HCEC 1CT (cell line): ENCODE data around the gene ZBTB44.
"Not testable (repeated sequence)": the region's sequence is repeated elsewhere in the genome, so short reads cannot be mapped to it uniquely, and the experiment has no call there.

ENCODE experiments used
- DNase-seq: peaks from one replicate; pipeline ENCODE4 v3.0.0-alpha.2; 2017

ZBTB44 gene

GRCh38 chr11:130246738-130247137 is 68.0 kb downstream of the ZBTB44 start:
- peak; percentile 6 for DNase-seq

DNA sequence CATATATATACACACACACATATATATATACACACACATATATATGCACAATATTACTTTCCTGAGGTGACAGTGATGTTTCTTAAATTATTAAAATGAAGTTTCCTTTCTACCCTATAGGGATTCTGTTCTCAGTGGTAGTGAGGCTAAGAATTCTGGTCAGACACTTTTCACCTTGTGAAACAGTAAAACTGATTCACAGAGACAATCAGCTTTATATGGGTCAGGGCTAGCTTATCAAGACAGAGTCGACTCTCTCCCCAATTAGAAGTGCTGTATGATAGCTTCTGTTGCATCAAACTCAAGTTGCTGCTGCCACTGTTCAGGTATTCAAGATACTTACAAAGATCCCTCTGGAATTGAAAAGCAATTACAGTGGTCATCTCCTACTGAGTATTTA is 68.4 kb downstream of the ZBTB44 start:
- no peak for DNase-seq

GRCh38 chr11:130245375-130245774 is 69.3 kb downstream of the ZBTB44 start:
- DNase-seq = not testable (repeated sequence)

GRCh38 chr11:130244848-130245247 is 69.9 kb downstream of the ZBTB44 start:
- DNase-seq = no peak

DNA sequence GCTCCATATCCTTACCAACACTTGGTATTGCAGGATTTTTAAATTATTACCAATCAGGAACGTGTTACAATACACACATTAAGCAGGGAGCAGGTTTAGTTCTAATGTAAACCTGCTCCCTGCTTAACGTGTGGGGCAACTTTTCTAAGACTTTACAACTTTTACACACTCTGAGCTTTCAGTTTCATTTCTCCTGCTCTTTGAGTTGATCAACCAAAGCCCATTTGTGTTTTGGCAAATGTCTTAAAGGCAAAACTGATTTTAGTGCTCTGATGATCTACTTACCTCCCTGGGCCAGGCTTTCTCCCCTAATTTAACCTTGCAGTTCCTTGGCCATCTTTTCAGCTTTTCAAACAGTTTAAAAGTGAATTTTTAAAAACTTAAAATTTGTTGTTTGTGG is 70.9 kb downstream of the ZBTB44 start:
- no peak for DNase-seq

GRCh38 chr11:130241713-130242112 is 73.0 kb downstream of the ZBTB44 start:
- no peak for DNase-seq

DNA sequence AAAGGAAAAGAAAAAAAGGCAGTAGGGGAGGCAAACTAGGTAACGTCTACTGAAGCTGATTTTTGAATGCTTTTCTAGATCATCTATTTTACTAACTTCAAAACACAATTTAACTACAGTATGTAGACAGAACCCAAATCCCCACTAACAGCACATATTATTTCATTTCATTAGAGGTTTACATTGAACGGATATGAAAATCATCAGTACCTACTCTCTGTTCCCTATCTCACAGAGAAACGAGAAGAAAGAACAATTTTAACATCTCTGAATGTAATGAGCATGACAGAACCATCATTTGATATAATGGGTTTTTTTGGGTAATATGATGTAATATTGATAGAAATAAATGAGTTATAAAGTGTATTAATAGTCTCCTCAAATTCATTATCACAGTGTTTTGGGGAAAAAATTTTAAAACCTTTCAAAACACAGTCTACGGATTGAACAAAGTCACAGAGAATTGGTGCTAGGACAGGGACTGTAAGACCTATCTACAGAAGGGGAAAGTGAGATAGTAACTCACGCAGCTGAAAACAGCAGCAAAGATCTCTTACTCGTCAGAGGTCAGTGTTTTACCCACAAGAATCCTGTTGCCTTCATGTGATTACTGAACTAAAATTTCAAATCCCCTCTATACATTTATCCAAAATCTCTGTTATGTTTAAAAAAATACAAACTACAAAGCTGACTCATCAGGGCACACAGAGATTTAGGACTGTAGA is 77.3 kb downstream of the ZBTB44 start:
- no peak for DNase-seq

GRCh38 chr11:130234315-130234714 is 80.4 kb downstream of the ZBTB44 start:
- DNase-seq = no peak

DNA sequence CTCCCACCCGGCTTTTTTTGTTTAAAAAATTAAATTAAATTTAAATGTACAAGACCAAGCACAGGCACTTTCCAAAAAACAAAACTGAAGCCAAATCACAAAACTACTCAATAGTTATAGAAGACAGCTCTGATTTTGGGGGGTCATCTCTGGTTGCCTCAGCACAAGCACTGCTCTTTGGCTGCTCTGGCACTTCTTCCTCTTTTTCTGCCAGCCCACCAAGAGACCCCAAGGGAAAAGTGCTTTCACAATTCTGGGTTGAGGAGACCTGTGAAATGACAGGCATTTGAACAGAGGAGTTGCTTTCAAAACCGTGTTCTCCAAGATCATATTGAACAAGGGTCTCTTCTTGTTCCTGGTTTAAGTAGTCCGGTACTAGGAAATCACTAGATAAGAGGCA is 80.8 kb downstream of the ZBTB44 start:
- DNase-seq = not testable (repeated sequence)

GRCh38 chr11:130233486-130233885 is 81.2 kb downstream of the ZBTB44 start:
- DNase-seq = not testable (repeated sequence)

DNA sequence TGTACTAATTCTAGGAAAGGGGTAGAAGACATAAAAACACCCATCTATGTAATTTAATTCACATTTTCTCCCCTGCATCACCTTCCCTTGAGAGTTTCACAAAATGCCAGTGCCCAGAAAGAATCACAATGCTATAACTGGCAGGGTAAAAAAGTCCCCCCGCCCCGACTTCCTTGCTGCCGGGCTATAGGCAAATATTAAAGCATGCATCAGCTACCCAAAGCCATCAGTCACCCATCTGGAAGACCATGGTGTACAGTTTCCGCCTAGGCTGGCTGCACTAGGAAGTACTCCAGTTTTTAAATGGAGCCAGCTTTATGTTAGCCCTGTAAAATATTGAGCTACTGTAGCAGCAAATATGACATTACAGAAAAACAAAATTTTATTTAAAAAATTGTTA is 87.3 kb downstream of the ZBTB44 start:
- no peak for DNase-seq

DNA sequence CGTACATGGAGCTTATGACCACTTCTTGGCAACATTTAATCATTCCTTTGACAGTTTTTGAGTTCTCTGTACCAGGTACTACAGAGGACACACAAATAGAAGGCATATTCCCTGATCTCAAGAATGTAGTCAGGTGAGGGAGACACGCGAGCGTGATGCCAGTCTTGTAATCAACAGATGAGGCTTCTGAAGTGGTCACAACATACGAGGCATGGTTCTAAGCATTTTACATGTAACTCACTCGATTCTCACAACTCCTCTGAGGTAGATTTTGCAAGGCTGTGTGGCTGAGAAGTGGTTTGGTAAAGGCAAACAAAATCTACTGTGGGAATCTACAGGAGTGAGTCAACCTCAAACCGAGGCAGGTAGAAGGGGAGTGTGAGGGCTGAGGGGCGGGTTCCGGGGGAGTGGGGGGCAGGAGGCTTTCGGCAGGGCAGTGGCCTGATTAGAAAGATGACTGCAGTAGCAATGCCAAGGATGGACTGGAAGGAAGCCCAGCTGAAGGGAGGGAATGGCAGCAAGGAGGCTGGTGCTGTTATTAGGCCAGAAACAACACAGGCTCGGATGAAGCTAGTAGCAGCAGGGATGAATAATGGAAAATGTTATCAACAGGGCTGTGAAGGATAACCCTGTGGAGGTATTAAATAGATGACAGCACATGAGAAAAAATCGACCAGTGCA is 91.3 kb downstream of the ZBTB44 start:
- no peak for DNase-seq

GRCh38 chr11:130220311-130221035 is 94.2 kb downstream of the ZBTB44 start:
- no peak for DNase-seq

DNA sequence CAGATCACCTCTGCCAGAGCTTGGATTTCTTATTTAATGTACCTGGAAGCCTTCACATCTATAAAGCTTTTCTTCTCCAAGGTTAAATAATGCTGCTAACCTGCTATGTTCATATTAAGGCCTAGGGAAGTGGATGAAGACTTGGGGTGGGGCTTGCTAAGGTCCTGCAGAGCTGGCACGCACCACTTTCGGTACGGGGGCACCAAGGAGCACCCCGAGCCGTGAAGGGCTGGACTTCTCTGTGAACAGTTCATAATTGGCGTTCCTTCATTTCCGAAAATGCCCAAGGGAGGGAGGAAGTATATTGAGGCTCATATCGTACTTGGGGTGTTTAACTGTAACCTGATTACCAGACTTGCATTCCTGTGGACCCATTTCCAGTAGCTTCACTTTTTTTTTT is 95.6 kb downstream of the ZBTB44 start:
- no peak for DNase-seq

DNA sequence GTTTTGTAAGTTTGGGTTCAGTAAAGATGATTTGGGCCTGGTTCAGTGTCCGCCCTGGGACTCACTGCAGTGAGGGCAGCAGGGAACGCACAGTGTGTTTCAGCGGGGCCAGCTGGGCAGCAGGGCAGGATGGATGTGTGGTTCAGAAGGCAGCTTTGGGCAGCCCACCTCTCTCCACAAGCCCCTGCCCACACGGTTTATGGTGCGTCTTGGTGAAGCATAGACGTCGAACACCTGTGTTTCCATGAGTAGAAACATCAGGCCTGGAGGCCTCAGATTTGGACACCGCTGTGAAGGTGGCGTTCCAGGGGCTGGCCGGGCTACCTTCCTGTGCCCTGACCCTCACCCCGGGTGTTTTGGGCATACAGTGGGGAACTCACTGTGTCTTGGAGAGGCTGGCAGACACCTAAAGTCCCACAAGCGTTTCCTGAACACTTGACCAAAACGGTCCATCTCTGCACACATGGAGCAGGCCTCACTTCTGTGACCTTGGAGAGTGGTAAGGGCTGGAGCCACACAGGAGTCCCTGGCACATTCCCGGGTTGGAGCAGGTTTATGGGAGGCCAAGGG is 96.1 kb downstream of the ZBTB44 start:
- no peak for DNase-seq

DNA sequence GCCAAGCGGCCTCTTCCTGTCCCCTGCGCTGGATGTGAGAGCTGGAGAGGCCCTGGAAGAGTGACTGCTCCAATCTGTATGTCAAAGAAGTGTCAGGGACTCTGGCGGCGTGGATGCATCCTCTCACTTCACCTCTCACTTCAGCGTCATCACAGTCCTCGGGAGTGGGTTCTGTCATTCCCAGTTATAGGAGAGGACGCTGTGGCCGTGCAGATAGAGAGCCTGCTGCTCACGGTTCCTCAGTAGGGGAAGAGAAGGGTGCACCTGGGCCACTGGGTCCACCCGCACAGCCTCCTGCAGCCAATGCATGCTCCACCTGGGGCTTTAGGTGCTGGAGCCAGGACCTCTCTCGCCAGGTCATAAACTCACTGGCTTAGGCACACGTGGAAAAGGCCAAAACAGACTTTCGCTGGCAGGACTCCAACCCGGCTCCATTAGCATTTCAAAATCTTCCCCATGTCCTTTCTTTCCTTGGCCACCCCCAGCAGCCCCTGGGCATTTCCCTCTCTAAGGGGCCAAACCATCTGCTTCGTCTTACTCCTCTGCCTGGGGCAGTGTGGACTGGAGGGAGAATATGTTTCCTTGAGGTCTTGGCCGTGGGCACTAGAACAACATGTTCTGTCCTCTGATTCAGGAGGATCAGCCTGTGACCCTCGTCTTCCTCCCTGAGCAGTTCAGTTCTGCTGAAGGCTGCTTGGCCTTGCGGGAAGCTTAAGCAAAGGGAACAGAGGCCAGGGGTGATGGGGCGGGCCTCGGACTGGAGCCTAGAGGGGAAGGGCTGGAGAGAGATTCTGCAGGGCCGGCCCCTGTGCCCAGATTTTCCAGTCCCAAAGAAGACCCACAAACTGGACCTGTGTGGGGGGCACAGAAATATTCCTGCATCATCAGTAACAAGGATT is 97.3 kb downstream of the ZBTB44 start:
- DNase-seq = no peak

- no peak for DNase-seq
These were observed 98.1 kb downstream of the ZBTB44 start for GRCh38 chr11:130216591-130217132.

GRCh38 chr11:130216221-130216550 is 98.5 kb downstream of the ZBTB44 start:
- no peak for DNase-seq

GRCh38 chr11:130215531-130216220 is 99.0 kb downstream of the ZBTB44 start:
- DNase-seq = no peak

DNA sequence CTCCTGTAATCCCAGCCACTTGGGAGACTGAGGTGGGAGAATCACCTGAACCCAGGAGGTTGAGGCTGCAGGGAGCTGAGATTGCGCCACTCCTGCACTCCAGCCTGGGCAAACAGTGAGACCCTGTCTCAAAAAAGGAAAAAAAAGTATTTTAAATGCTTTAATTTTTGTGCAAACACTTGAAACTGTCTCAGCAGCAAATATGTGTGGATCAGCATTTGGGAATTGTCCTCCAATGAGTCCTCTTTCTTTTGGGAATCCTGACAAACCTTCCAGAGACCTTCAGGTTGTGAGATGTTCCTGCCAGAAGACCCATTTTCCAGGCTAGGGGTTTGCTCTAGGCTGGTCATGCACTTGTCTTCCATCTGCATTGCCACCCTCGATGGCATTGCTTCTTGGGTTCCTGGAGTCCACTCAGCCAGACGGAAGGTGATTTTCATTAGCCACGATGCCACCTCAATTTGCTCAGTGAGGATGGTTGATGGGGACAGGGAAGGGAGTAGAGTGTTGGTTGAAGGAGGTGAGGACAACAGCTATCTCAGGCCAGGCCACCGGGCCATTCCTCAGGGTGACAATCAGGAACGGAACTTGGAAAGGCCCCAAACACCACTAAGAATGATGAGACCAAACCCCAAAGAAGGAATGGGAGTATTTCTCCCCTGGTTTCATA is 99.7 kb downstream of the ZBTB44 start:
- no peak for DNase-seq

GRCh38 chr11:130213979-130214281 is 100.8 kb downstream of the ZBTB44 start:
- no peak for DNase-seq
